ENCODE results near the gene EYA4.

The EYA4 gene

GRCh38 chr6:133206942-133207341, 34.2 kb upstream of the EYA4 start:
- Histone ChIP-seq H3K36me3 (ENCODE audit: control insufficient read depth in 2 of 2, insufficient read depth in 1 of 2, low read length in 2 of 2) (no peaks in the 10 kb centered on the region), H3K27ac (ENCODE audit: extremely low read depth, low read depth, low read length) (no peak overlapping the region), H3K4me3 (ENCODE audit: low read depth, low read length) (no peak overlapping the region), H3K9me3 (ENCODE audit: control insufficient read depth, insufficient read depth, low read depth, low read length) (no peaks in the 10 kb centered on the region; the same call in 1 of the 2 replicates), H3K4me1 (ENCODE audit: control insufficient read depth, insufficient read depth, low read length) (peaks cover 5% of the 10 kb centered on the region)
- TF ChIP-seq MYNN (tag by site-specific recombination; IDR thresholded peaks at IDR 0.05; ENCODE audit: borderline replicate concordance): no peak
- POLR2A ChIA-PET: no interaction called here
- CTCF ChIA-PET: no interaction called here

GRCh38 chr6:133207754-133208153, 33.4 kb upstream of the EYA4 start:
- POLR2A ChIA-PET: no interaction called here
- no peaks in the 10 kb centered on the region for H3K36me3 ChIP-seq (ENCODE audit: control insufficient read depth in 2 of 2, insufficient read depth in 1 of 2, low read length in 2 of 2)
- CTCF ChIA-PET: interaction anchor here (0.5 to 1.6 kb wide), 3 partner anchors 23 to 184 kb away, joined by 3 to 6 read pairs (median 4); no protein-coding TSS in a partner anchor
- no peak overlapping the region for H3K27ac ChIP-seq (ENCODE audit: extremely low read depth, low read depth, low read length)
- peaks cover 5% of the 10 kb centered on the region for H3K4me1 ChIP-seq (ENCODE audit: control insufficient read depth, insufficient read depth, low read length)
- H3K9me3 ChIP-seq (ENCODE audit: control insufficient read depth, insufficient read depth, low read depth, low read length): no peaks in the 10 kb centered on the region; the same call in 1 of the 2 replicates
- TF ChIP-seq ZNF223 (tag by site-specific recombination; IDR thresholded peaks at IDR 0.05) (no peak), ZNF248 (tag by site-specific recombination; IDR thresholded peaks at IDR 0.05) (no peak), FEZF1 (tag by site-specific recombination; IDR thresholded peaks at IDR 0.05) (peak; percentile 43; the same call in 1 of the 2 replicates), HOXC10 (CRISPR knock-in tag; IDR thresholded peaks at IDR 0.05) (no peak)
- no peak overlapping the region for H3K4me3 ChIP-seq (ENCODE audit: low read depth, low read length)

GRCh38 chr6:133208183-133208755, 32.9 kb upstream of the EYA4 start:
- 0 out of 2 replicates have a peak, but pooled peaks have one; percentile 14 for TF ChIP-seq MYNN (tag by site-specific recombination; IDR thresholded peaks at IDR 0.05; ENCODE audit: borderline replicate concordance)
- TF ChIP-seq PRDM1 (tag by site-specific recombination; IDR thresholded peaks at IDR 0.05): peak; percentile 84
- no peak for TF ChIP-seq ZNF48 (tag by site-specific recombination; IDR thresholded peaks at IDR 0.05)
- peak; percentile 89 for TF ChIP-seq ZNF596 (tag by site-specific recombination; IDR thresholded peaks at IDR 0.05)
- TF ChIP-seq GLI4 (tag by site-specific recombination; IDR thresholded peaks at IDR 0.05): no peak
- ChIA-PET CTCF (interaction anchor here (0.5 to 1.6 kb wide), 3 partner anchors 24 to 385 kb away, joined by 3 to 6 read pairs (median 3); no protein-coding TSS in a partner anchor), POLR2A (no interaction called here)
- H3K9me3 ChIP-seq (ENCODE audit: control insufficient read depth, insufficient read depth, low read depth, low read length): no peaks in the 10 kb centered on the region; the same call in 1 of the 2 replicates
- H3K4me3 ChIP-seq (ENCODE audit: low read depth, low read length): no peak overlapping the region
- H3K4me1 ChIP-seq (ENCODE audit: control insufficient read depth, insufficient read depth, low read length): peaks cover 5% of the 10 kb centered on the region
- H3K36me3 ChIP-seq (ENCODE audit: control insufficient read depth in 2 of 2, insufficient read depth in 1 of 2, low read length in 2 of 2): no peaks in the 10 kb centered on the region
- H3K27ac ChIP-seq (ENCODE audit: extremely low read depth, low read depth, low read length): no peak overlapping the region

GRCh38 chr6:133214267-133214666, 26.9 kb upstream of the EYA4 start:
- Histone ChIP-seq H3K27ac (ENCODE audit: extremely low read depth, low read depth, low read length) (no peak overlapping the region), H3K9me3 (ENCODE audit: control insufficient read depth, insufficient read depth, low read depth, low read length) (no peaks in the 10 kb centered on the region), H3K4me3 (ENCODE audit: low read depth, low read length) (no peak overlapping the region), H3K4me1 (ENCODE audit: control insufficient read depth, insufficient read depth, low read length) (no peaks in the 10 kb centered on the region), H3K36me3 (ENCODE audit: control insufficient read depth in 2 of 2, insufficient read depth in 1 of 2, low read length in 2 of 2) (no peaks in the 10 kb centered on the region)
- CTCF ChIA-PET: no interaction called here
- TF ChIP-seq ZNF473 (tag by site-specific recombination; IDR thresholded peaks at IDR 0.05) (no peak), TRIM28 (IDR thresholded peaks at IDR 0.05; ENCODE audit: borderline replicate concordance, low read length) (no peak), ZNF354C (tag by site-specific recombination; IDR thresholded peaks at IDR 0.05; ENCODE audit: borderline replicate concordance, low read depth) (no peak), ZNF174 (tag by site-specific recombination; IDR thresholded peaks at IDR 0.05) (no peak), ZNF211 (tag by site-specific recombination; IDR thresholded peaks at IDR 0.05; ENCODE audit: low read depth) (no peak), ZNF23 (tag by site-specific recombination; IDR thresholded peaks at IDR 0.05; ENCODE audit: borderline replicate concordance) (no peak), ZNF785 (tag by site-specific recombination; IDR thresholded peaks at IDR 0.05) (no peak)
- POLR2A ChIA-PET: no interaction called here

- Histone ChIP-seq H3K27ac (ENCODE audit: extremely low read depth, low read depth, low read length) (no peak overlapping the region), H3K36me3 (ENCODE audit: control insufficient read depth in 2 of 2, insufficient read depth in 1 of 2, low read length in 2 of 2) (no peaks in the 10 kb centered on the region), H3K4me1 (ENCODE audit: control insufficient read depth, insufficient read depth, low read length) (no peaks in the 10 kb centered on the region), H3K4me3 (ENCODE audit: low read depth, low read length) (no peak overlapping the region), H3K9me3 (ENCODE audit: control insufficient read depth, insufficient read depth, low read depth, low read length) (no peaks in the 10 kb centered on the region)
- ChIA-PET CTCF (interaction anchor here (1.0 kb wide), 1 partner anchor 60 kb away, joined by 3 read pairs; no protein-coding TSS in a partner anchor), POLR2A (no interaction called here)
- TF ChIP-seq ZNF184 (tag by site-specific recombination; IDR thresholded peaks at IDR 0.05) (no peak), GLI4 (tag by site-specific recombination; IDR thresholded peaks at IDR 0.05) (no peak), SALL2 (tag by site-specific recombination; IDR thresholded peaks at IDR 0.05; ENCODE audit: borderline replicate concordance) (no peak), ZNF621 (tag by site-specific recombination; IDR thresholded peaks at IDR 0.05) (no peak), ZNF530 (tag by site-specific recombination; IDR thresholded peaks at IDR 0.05; ENCODE audit: low read depth) (no peak), MYNN (tag by site-specific recombination; IDR thresholded peaks at IDR 0.05; ENCODE audit: borderline replicate concordance) (no peak), ZBTB44 (tag by site-specific recombination; IDR thresholded peaks at IDR 0.05) (no peak)
Observed at GRCh38 chr6:133218852-133219251, 22.3 kb upstream of the EYA4 start.
